Measurements from ENCODE around the gene SH3YL1.

DNA sequence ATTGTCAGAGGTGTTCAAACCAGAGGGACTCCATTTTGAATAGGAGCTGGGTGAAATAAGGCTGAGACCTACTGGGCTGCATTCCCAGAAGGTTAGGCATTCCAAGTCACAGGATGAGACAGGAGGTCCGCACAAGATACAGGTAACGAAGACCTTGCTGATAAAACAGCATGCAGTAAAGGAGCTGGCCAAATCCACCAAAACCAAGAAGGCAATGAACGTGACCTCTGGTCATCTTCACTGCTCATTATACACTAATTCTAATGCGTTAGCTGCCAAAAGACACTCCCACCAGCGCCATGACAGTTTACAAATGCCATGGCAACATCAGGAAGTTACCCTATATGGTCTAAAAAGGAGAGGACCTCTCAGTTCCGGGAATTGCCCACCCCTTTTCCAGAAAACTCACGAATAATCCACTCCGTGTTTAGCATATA lies 10.6 kb downstream of the SH3YL1 start:
- TF ChIP-seq CTCF (IDR thresholded peaks at IDR 0.05; ENCODE audit: low read depth, low read length, missing input control) (no peak), MAX (IDR thresholded peaks at IDR 0.05) (no peak), GABPA (IDR thresholded peaks at IDR 0.05 in 1 of 2, conservative IDR thresholded peaks at IDR 0.05 in 1 of 2) (no peak)

Measured in liver (tissue), 3 donors.